ENCODE data around the gene ECPAS. TPM values are rescaled to one million over a fixed set of nuclear protein-coding genes. Genes with fewer than 3 reads are reported as not detected.

ECPAS gene
- total RNA-seq, 1 experiment from 2014 or later = 71.1 TPM

DNA sequence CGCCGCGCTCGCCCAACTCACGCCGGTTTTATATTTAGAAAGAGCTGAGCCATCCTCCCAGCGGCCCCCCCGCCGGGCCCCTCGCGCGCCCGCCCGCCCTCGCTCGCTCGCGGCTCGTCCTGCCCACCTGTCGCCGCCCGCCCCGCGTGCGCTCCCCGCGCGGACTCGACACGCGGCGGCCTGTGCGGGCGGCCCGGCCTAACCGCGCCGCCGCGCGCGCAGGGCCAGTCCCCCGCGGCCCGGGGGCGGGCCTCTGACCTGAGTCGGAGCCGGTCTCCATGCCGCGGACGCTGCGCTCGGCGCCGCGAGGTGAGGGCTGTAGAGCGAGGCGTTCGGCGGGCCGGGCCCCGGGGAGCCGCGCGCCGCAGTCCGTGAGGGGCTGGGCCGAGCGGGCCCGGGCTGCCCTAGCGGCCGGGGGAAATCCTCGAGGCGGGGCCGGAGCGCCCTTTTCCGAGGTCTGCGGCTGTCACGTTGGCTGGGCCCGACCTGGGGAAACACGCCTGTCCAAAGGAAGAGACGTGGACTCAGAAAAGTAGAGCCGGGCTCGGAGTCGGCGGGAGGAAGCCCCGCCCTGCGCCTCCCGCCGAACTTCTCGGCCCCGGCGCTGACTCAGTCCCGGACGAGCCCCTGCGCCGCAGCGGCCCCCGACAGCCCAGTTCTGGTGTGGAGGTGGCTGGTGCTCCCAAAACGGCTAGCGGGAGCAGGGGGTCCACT is at the start of gene ECPAS (continued):
- peak; percentile 24 for TF ChIP-seq POLR2A (IDR thresholded peaks at IDR 0.05; ENCODE audit: borderline replicate concordance, extremely low read depth, insufficient read depth, insufficient read length)
- TF ChIP-seq POLR2AphosphoS5 (IDR thresholded peaks at IDR 0.05; ENCODE audit: low read depth, low read length) = peak; percentile 80
- TF ChIP-seq ZNF274 (IDR thresholded peaks at IDR 0.05; ENCODE audit: low read depth, low read length) = no peak
- no peak for TF ChIP-seq REST (IDR thresholded peaks at IDR 0.05; ENCODE audit: low read depth)
- peak; percentile 6 for TF ChIP-seq YY1 (IDR thresholded peaks at IDR 0.05; ENCODE audit: extremely low read depth, insufficient replicate concordance, low read depth, low read length)
- no peak for TF ChIP-seq CBX3 (IDR thresholded peaks at IDR 0.05; ENCODE audit: low read depth)

GRCh38 chr9:111533099-111533790 is 49.1 kb upstream of the ECPAS start:
- ChIA-PET RAD21 (ENCODE audit: low non-redundant PET in 1 of 2, low total read pairs in 2 of 2, uncharacterized antibody in 2 of 2, unreplicated experiment in 2 of 2) (no interaction called here), CTCF (no interaction called here), POLR2A (no interaction called here)
- BruUV-seq (replicated peaks) = no TSS peak
- ATAC-seq (no peak), DNase-seq (ENCODE audit: low read depth, low spot score) (no peak)
- Histone ChIP-seq H3K4me2 (ENCODE audit: low read length) (no peak overlapping the region), H4K20me1 (ENCODE audit: insufficient read depth) (no peaks in the 10 kb centered on the region), H2AFZ (ENCODE audit: low read depth, low read length, poor library complexity, severe bottlenecking) (no peak overlapping the region), H3K27ac (ENCODE audit: low read depth, low read length) (no peak overlapping the region), H3K4me3 (replicated peaks in 1 of 2; ENCODE audit: low read depth in 1 of 2, low read length in 2 of 2) (no peak overlapping the region), H3K9me2 (ENCODE audit: insufficient read depth) (no peaks in the 10 kb centered on the region), H3K4me1 (ENCODE audit: control insufficient read depth in 1 of 2, insufficient read depth in 2 of 2, low read length in 2 of 2) (no peaks in the 10 kb centered on the region), H3K27me3 (ENCODE audit: insufficient read depth, low read length) (no peaks in the 10 kb centered on the region), H3K9me3 (ENCODE audit: control insufficient read depth in 1 of 2, insufficient read depth in 1 of 2, low read depth in 1 of 2, low read length in 2 of 2) (peaks cover 0 to 7% of the 10 kb centered on the region in 2 experiments; a peak in 1 of 4 replicates), H3K79me2 (ENCODE audit: insufficient read depth, low read length) (no peaks in the 10 kb centered on the region), H3K9ac (ENCODE audit: low read length) (no peak overlapping the region), H3K36me3 (ENCODE audit: control insufficient read depth in 1 of 2, insufficient read depth in 2 of 2, low read length in 2 of 2) (peaks cover 0 to 16% of the 10 kb centered on the region in 2 experiments; a peak in 2 of 4 replicates)
- intact Hi-C loops (cut with micrococcal nuclease) = no loop called here
- no peak for TF ChIP-seq TCF7L2 (IDR thresholded peaks at IDR 0.05; ENCODE audit: borderline replicate concordance, extremely low read depth, insufficient read depth, insufficient read length)
- TF ChIP-seq, protein P1, sequence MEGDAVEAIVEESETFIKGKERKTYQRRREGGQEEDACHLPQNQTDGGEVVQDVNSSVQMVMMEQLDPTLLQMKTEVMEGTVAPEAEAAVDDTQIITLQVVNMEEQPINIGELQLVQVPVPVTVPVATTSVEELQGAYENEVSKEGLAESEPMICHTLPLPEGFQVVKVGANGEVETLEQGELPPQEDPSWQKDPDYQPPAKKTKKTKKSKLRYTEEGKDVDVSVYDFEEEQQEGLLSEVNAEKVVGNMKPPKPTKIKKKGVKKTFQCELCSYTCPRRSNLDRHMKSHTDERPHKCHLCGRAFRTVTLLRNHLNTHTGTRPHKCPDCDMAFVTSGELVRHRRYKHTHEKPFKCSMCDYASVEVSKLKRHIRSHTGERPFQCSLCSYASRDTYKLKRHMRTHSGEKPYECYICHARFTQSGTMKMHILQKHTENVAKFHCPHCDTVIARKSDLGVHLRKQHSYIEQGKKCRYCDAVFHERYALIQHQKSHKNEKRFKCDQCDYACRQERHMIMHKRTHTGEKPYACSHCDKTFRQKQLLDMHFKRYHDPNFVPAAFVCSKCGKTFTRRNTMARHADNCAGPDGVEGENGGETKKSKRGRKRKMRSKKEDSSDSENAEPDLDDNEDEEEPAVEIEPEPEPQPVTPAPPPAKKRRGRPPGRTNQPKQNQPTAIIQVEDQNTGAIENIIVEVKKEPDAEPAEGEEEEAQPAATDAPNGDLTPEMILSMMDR (IDR thresholded peaks at IDR 0.05 in 2 of 3, conservative IDR thresholded peaks at IDR 0.05 in 1 of 3; ENCODE audit: borderline replicate concordance in 1 of 3, insufficient read depth in 1 of 3, low read depth in 2 of 3, low read length in 2 of 3) = no peak
- TF ChIP-seq SRF (IDR thresholded peaks at IDR 0.05; ENCODE audit: low read depth) = no peak
- no peak for TF ChIP-seq REST (IDR thresholded peaks at IDR 0.05; ENCODE audit: low read depth)
- TF ChIP-seq SIN3A (IDR thresholded peaks at IDR 0.05; ENCODE audit: low read depth) = no peak
- TF ChIP-seq POLR2AphosphoS5 (IDR thresholded peaks at IDR 0.05; ENCODE audit: low read depth, low read length) = no peak
- TF ChIP-seq ZFX (IDR thresholded peaks at IDR 0.05) = no peak
- no peak for TF ChIP-seq RAD21 (IDR thresholded peaks at IDR 0.05; ENCODE audit: low read depth)
- no peak for TF ChIP-seq CEBPB (IDR thresholded peaks at IDR 0.05; ENCODE audit: low read depth)
- TF ChIP-seq ELF1 (IDR thresholded peaks at IDR 0.05; ENCODE audit: borderline replicate concordance, low read depth) = no peak

All from HCT116 (cell line).